DND-41 (cell line): Measurements from ENCODE around the gene TMEM242.

Experiments
- EZH2 ChIP-seq: IDR thresholded peaks from 3 replicates; pipeline ENCODE4 v1.6.1; 2012; ENCODE audit warnings: borderline replicate concordance, low read depth, mild to moderate bottlenecking, moderate library complexity, low read length, inconsistent platforms; ENCODE audit not compliant: severe bottlenecking
- TF ChIP-seq, protein P1 (sequence below): IDR thresholded peaks from 2 replicates; pipeline ENCODE4 v1.5.1; 2012; ENCODE audit warnings: borderline replicate concordance, low read length, moderate library complexity, mild to moderate bottlenecking; ENCODE audit not compliant: poor library complexity, severe bottlenecking; ENCODE audit errors: extremely low read depth

DNA sequence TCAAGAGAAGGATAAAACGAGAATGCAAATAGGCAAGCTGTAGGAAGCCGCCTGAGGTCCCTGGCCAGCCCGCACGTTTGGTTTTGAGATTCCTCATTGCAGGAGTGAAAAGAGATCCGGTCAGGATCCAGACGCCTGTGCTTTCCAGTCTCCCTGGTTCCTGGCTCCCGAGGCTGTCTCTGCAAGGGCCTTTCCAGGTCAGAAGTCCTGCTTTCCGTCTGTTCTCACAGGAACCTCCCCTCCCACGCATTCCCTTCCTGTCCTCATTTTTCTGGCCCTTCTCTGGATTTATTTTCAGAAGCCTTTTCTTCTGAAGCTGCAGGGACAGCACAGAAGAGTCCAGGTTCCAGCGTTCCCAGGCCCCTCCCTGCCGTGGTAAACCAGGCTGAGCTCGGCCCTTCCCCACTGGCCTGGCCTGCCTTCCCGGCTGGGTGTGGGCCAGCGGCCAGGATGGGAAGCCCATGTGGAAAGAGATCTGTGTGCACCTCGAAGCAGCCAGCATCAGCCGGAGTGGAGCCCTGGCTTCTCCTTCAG lies 54.0 kb downstream of the TMEM242 start:
- TF ChIP-seq, protein P1, sequence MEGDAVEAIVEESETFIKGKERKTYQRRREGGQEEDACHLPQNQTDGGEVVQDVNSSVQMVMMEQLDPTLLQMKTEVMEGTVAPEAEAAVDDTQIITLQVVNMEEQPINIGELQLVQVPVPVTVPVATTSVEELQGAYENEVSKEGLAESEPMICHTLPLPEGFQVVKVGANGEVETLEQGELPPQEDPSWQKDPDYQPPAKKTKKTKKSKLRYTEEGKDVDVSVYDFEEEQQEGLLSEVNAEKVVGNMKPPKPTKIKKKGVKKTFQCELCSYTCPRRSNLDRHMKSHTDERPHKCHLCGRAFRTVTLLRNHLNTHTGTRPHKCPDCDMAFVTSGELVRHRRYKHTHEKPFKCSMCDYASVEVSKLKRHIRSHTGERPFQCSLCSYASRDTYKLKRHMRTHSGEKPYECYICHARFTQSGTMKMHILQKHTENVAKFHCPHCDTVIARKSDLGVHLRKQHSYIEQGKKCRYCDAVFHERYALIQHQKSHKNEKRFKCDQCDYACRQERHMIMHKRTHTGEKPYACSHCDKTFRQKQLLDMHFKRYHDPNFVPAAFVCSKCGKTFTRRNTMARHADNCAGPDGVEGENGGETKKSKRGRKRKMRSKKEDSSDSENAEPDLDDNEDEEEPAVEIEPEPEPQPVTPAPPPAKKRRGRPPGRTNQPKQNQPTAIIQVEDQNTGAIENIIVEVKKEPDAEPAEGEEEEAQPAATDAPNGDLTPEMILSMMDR = no peak
- no peak for TF ChIP-seq EZH2
